Right renal cortex interstitium (tissue), 3 donors: ENCODE measurements around the gene OR4A5. TPM values are rescaled to one million over a fixed set of nuclear protein-coding genes. Genes with fewer than 3 reads are reported as not detected.
"Not testable (repeated sequence)": the region's sequence is repeated elsewhere in the genome, so short reads cannot be mapped to it uniquely, and the experiment has no call there.

ENCODE experiments used
- DNase-seq, 3 donors: peaks; one replicate each; pipeline ENCODE4 v3.0.0-alpha.2; 2013; ENCODE audit warnings: low read depth in 3 of 3, low spot score in 2 of 3
- polyA plus RNA-seq, 3 donors: library from polyadenylated mRNA; unstranded; fragments of 120-200 nt; gene quantifications; one replicate each; pipeline ENCODE4 v1.2.1, GENCODE V29; 2013; ENCODE audit not compliant: insufficient read length in 3 of 3

OR4A5 gene, protein sequence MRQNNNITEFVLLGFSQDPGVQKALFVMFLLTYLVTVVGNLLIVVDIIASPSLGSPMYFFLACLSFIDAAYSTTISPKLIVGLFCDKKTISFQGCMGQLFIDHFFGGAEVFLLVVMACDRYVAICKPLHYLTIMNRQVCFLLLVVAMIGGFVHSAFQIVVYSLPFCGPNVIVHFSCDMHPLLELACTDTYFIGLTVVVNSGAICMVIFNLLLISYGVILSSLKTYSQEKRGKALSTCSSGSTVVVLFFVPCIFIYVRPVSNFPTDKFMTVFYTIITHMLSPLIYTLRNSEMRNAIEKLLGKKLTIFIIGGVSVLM
- polyA plus RNA-seq = not detected

GRCh38 chr11:54706532-54706931, at the start of gene OR4A5:
TSS of gene OR4A5 (plus strand) at chr11:54706832. CDS start at chr11:54706885, 53 bp downstream.
- not testable (repeated sequence) for DNase-seq

DNA sequence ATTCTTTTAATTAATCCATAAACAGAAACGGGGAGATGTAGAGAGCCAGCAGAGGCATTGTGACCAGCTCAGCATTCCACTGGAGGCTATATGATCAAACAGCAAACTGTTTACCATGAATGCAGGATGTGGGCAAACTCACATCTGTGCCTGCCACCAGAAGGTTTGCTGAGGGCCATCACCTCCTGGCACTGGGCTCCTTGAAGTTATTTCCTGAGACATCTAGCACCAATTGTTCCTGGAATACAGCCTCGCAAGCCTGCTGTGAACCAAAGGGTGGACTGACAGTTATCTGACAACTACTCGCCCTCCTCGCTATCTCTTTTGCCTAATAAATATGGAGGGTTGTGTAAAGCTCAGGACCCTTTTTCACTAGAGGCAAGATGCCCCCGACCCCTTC, 13.5 kb downstream of the OR4A5 start:
- DNase-seq = not testable (repeated sequence)

Other genes with a start within 250 kb of the OR4A5 start
- gene OR4C46, start 102.8 kb upstream of the OR4A5 start, polyA plus RNA-seq = not detected